ENCODE measurements around the gene ATP5PF. TPM values are rescaled to one million over a fixed set of nuclear protein-coding genes. Genes with fewer than 3 reads are reported as not detected.

ATP5PF gene
- total RNA-seq, 4 donors from 2014 or later, result 15.9 to 108 (median 76.2) TPM

- H3K36me3 ChIP-seq, result no peaks in the 10 kb centered on the region
- no peak for TF ChIP-seq POLR2A (IDR thresholded peaks at IDR 0.05)
- no peak for TF ChIP-seq CTCF (IDR thresholded peaks at IDR 0.05)
- DNase-seq, result no peak
Measured at GRCh38 chr21:25710550-25710949, 24.2 kb downstream of the ATP5PF start.

GRCh38 chr21:25709684-25710265, 24.9 kb downstream of the ATP5PF start:
- no peak overlapping the region for H3K4me3 ChIP-seq
- H3K27ac ChIP-seq, result no peak overlapping the region
- H3K4me1 ChIP-seq, result no peaks in the 10 kb centered on the region
- H3K9me3 ChIP-seq, result no peaks in the 10 kb centered on the region
- DNase-seq, result no peak
- TF ChIP-seq CTCF (IDR thresholded peaks at IDR 0.05), result no peak
- no peak for TF ChIP-seq POLR2A (IDR thresholded peaks at IDR 0.05)
- no peaks in the 10 kb centered on the region for H3K36me3 ChIP-seq
- intact Hi-C loops (cut with DNase I; ENCODE audit: low total_unique reads), result loop anchor here (5.0 kb wide), 1 partner anchor 102 kb away; the partner anchor contains the start of gene MRPL39
- H3K27me3 ChIP-seq, result no peaks in the 10 kb centered on the region

More at GRCh38 chr21:25710550-25710949, 24.2 kb downstream of the ATP5PF start:
- intact Hi-C loops (cut with DNase I; ENCODE audit: low total_unique reads), result no loop called here
- no peak overlapping the region for H3K4me3 ChIP-seq
- H3K4me1 ChIP-seq, result no peaks in the 10 kb centered on the region
- no peak overlapping the region for H3K27ac ChIP-seq
- H3K9me3 ChIP-seq, result no peaks in the 10 kb centered on the region
- H3K27me3 ChIP-seq, result no peaks in the 10 kb centered on the region

GRCh38 chr21:25708467-25709065, 26.1 kb downstream of the ATP5PF start:
- TF ChIP-seq CTCF (IDR thresholded peaks at IDR 0.05) (peak; percentile 76 to 82 (median 79)), POLR2A (IDR thresholded peaks at IDR 0.05) (no peak)
- H3K27ac ChIP-seq, result no peak overlapping the region
- DNase-seq, result peak; percentile 22 to 51
- H3K4me1 ChIP-seq, result no peaks in the 10 kb centered on the region
- H3K4me3 ChIP-seq, result no peak overlapping the region
- no peaks in the 10 kb centered on the region for H3K36me3 ChIP-seq
- intact Hi-C loops (cut with DNase I; ENCODE audit: low total_unique reads), result loop anchor here (5.0 kb wide), 1 partner anchor 101 kb away; the partner anchor contains the start of gene MRPL39
- H3K9me3 ChIP-seq, result no peaks in the 10 kb centered on the region
- no peaks in the 10 kb centered on the region for H3K27me3 ChIP-seq

- peak overlapping the region in 1 of 2 donors; percentile 19 for H3K27ac ChIP-seq
Measured at GRCh38 chr21:25701529-25701928, 33.2 kb downstream of the ATP5PF start.

More at GRCh38 chr21:25701529-25701928, 33.2 kb downstream of the ATP5PF start:
- Histone ChIP-seq H3K27me3 (no peaks in the 10 kb centered on the region), H3K4me1 (no peaks in the 10 kb centered on the region), H3K9me3 (no peaks in the 10 kb centered on the region), H3K36me3 (no peaks in the 10 kb centered on the region), H3K4me3 (no peak overlapping the region)
- no peak for TF ChIP-seq POLR2A (IDR thresholded peaks at IDR 0.05)
- TF ChIP-seq CTCF (IDR thresholded peaks at IDR 0.05), result no peak
- no peak for DNase-seq
- intact Hi-C loops (cut with DNase I; ENCODE audit: low total_unique reads), result no loop called here
